Measurements from ENCODE around the gene DNAJB8.

DNAJB8 gene

DNA sequence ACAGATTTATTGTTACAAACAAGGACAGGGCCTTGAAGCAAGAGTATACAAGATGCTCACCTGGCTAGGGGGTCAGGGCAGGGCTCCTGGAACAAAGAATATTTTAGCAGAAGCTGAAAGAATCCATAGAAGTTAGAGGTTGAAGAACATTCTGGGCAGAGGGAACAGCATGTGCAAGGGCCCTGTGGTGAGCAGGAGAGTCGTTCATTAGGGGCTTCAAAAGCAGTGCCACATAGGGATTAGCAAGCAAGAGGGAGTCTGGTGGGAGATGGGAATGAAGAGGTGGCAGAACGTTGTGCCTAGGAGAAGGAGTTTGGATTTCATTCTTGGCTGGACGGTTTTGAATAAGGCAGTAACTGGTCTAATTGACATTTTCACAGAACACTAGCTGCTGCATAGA, 22.9 kb downstream of the DNAJB8 start:
- no peak for DNase-seq (ENCODE audit: low spot score)

DNA sequence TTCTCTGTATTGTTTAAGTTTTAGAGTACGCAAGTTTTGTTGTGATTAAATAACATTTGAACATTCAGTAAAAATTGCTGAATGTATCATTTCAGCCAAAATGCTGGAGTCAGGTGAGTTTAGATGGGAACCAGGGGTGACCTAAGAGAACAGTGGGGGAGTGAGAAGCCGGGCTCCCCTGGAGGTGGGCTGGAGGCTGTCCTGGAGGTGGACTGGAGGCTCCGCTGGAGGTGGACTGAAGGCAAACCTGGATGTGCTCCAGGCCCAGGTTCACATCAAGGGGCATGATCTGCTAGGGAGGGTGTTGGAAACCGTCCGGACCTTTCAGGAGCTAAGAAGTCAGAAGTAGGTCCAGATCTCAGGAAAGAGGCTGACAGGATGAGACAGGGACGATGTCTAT, 23.7 kb downstream of the DNAJB8 start:
- DNase-seq (ENCODE audit: low spot score), result no peak

DNA sequence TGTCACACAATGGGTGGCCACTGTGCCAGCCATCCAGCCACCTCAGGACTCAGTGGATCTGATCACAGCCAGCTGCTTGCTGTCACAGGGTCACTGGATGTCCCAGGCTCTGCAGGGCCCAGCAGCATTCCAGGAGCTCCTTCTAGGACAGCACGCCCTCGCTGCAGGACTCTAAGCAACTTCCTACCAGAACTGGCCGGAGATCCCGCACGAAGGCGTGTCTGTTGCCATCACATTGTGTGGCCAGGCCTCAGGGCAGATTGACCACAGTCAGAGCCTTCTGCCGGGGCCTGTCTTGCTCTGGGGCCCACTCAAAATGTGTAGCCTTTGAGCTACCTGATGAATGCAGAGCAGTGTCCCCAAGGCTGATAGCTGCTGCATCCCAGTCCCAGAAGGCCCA, 24.6 kb downstream of the DNAJB8 start:
- DNase-seq (ENCODE audit: low spot score), result no peak

DNA sequence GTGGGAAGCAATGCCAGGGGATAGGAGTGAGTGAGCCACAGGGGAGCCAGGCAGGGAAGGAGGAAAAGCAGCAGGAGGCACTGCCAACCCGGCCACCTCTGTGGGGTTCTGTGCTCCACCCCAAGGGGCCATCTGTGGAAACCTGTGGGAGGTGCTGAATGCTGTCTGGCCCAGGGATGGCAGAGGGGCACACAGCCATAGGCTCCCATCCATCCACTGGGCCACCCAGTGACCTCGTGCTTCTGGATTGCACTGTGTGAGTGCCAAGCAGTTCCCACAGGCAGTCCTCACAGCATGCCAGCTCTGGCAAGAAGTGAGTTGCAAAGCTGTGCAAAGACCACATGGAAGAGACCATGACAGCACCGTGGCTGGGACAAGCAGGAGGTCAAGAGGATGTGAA, 27.5 kb downstream of the DNAJB8 start:
- DNase-seq (ENCODE audit: low spot score), result no peak

DNA sequence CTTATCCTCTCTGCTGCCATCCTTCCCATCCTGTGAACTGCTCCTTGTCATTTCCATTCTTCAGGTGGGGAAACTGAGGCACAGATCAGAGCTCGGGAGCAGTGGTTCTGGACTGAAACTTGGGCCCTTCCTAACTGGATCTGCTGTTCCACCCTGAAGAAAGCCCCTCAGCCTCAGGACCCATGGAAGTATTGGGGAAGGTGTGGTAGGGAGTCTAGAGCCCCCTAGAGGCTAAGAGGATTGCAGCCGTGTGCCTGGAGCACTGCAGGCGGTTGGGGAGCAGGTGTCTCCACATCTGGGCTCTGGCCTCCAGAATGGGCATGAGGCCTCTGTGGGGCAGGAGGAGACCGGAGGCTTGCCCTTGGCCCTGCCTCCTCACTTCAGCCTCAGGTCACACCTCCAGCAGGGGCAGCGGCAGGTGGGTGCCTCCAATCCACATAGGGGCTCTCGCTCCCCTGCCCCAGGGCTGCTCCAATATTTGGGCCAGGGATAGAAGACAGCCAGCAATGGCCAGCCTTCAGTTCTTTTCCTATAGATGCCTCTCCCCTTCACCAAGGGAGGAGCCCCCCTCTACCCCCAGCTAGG, 28.1 kb downstream of the DNAJB8 start:
- no peak for DNase-seq (ENCODE audit: low spot score)

DNA sequence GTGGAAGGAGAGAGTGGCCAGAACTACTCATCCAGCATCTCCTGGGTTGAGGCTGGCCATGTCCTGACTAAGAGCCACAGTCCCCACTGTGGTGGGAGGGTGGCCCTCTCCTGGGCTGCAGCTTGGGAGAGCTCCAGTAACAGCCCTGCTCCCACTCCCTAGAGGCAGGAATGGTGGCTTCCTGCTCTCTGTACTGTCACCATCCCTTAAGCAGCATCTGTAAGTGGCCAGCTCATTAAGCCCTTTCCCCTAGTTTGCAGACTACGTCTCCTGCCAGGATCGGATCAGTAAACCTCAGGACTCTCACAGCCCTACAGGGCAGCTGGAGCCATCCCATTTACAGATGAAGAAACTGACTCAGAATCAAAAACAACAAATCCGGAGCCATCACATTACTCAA, 30.5 kb downstream of the DNAJB8 start:
- DNase-seq (ENCODE audit: low spot score), result no peak

DNA sequence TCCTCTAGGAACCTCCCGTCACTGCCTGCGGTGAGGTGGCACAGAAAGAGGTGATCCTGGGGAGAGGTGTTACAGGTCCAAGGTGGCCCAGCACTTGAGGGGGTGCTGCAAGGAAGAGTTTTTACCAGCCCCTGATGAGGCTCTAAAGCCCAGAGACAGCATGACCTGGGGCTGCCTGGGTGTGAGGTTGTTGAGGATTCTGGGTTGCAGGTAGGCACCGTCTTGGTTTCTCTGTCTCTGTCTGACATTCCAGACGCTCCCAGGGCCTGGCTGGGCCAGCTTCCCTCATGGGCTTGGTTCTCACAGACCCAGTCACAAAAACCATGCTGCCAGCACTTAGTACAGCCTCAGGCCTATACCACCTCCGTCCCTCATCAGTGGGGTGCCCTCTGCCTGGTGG, 31.1 kb downstream of the DNAJB8 start:
- no peak for DNase-seq (ENCODE audit: low spot score)

DNA sequence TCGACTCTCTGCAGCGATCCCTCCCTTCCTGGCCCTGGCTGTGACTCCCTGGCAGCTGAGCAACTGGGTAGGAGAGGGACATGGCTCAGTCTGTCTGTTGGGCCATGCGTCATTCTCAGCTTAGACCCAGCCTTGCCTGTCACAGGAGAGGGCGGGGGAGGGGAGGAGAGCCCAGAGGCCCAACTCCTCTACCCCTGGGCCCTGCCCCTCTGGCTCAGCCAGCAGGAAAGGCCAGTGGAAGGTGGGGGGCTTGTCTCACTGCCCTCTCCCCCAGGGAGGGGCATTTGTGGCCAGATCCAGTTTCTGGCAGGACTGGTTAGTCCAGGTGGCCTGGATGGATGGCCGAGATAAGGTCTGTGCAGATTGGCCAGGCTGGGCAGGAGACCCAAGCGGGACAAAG, 31.6 kb downstream of the DNAJB8 start:
- no peak for DNase-seq (ENCODE audit: low spot score)

DNA sequence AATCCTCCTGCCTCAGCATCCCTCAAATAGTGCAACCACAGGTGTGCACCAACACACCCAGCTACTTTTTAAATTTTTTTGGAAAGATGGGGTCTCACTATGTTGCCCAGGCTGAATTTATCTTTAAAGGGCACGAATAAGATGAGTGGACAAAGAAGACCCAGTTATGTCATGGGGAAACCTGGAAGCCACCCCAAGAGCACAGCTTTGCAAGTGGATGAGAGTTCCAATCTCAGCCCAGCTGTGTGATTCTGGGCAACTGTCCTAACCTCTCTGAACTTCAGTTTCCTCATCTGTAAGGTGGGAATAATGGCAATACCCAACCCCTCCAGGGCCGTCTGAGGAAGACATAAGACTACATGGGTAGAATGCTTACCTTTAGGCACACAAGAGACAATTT, 32.2 kb downstream of the DNAJB8 start:
- DNase-seq (ENCODE audit: low spot score), result no peak

DNA sequence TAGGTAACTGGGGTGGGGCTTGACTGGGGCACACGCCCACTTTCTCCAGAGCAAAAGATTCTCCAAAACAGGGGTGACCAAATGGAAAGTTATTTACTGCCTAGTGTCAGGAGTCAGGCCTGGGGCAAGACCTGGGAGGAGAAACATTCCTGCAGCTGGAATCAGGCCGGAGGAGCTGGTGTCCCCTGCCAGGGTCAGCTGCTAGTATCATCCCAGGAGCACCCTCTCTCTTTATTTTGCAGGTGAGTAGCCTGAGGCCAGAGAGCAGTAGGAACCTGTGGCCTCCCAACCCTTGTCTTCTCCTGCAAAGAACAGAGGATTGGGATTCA, 32.9 kb downstream of the DNAJB8 start:
- no peak for DNase-seq (ENCODE audit: low spot score)

DNA sequence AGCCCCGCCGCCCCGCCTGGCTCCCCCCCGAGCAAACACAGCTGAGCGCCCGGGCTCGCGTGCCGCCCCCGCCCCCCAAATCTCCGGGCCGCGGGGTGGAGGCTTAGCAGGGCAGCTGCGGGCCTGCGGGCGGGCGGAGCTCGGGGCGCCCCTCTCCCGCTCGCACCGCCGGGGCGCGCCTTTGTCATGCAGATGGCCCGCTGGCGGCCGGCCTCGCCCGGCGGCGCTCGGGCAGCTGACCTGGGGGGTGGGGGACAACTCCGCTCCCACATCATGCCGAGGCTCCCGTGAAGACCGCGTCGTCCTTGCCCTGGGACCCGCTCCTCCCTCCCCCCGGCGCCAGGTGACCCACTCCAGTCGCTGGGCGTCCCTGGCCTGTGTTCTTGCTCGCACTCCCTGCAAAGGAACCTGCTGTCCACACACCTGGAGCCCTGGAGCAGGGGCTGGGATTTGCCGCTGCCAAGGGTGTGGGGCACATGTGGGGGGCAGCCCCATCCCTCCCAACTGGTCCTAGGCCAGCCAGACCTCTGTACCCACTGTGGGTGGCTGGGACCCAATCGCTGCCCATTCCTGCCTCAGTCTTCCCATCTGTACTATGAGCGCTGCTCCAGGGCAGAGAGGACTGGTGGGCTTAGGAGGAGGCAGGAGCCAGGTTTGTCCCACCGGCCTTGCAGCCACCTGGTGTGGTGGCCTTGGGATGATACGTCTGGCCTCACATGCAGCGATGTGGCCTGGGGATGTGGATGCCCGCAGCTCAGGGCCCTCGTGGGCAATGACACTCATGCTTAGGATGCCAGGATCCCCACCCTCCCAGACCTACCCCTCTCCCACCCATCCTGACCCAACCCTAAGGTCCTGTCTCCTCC, 33.5 kb downstream of the DNAJB8 start:
- no peak for DNase-seq (ENCODE audit: low spot score)

DNA sequence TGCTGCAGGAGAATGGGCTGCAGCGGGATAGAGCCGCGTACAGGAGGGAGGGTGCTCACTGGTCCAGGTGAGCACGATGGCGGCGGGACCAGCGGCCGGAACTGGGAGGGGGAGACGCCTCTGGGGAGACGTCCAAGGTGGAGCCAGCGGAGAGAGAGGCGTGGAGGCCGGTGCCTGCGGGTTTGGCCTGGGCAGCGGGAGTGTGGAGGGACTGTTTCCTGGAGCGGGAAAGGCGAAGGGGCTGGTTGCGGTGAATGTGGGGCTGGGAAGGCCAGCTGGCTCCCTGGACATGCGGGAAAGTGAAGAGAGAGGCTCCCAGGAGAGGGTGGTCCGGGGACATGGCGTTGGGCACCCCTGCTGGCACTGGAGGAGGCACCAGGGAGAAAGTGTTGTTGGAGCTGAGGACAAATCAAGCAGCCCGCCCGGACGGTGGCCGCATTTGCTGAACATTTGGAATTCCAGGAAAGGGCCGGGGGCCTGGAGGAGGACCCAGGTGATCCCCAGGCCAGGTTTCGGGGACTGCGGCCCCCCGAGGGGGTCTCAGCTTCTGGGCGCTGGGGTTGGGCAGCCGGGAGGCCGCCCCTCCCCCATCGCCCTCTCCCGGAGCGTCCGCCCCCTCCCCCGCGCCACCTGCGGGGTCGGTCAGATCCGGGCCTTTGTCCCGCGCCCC, 34.3 kb downstream of the DNAJB8 start:
- DNase-seq (ENCODE audit: low spot score), result no peak

DNA sequence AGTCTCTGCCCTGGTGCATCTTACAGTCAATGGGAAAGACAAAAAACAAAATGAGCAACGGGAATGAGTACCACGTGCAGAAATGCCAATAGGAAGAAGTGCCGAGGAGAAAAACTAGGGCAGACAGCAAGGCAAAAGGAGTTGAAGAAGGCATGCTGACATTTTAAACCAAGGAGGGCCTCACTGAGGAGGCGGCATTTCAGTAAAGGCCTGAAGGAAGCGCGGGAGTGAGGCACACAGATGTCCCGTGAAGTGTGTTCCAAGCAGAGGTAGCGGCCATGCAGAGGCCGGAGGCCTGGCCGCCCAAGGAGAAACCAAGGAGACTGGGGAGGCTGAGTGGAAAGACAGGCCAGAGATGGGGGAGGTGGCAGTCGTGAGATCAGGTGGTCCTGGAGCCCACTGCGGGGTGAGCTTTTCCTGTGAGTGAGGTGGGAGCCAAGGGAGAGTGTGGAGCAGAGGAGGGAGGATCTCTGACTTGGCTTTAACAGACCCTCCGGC, 34.8 kb downstream of the DNAJB8 start:
- DNase-seq (ENCODE audit: low spot score), result no peak

DNA sequence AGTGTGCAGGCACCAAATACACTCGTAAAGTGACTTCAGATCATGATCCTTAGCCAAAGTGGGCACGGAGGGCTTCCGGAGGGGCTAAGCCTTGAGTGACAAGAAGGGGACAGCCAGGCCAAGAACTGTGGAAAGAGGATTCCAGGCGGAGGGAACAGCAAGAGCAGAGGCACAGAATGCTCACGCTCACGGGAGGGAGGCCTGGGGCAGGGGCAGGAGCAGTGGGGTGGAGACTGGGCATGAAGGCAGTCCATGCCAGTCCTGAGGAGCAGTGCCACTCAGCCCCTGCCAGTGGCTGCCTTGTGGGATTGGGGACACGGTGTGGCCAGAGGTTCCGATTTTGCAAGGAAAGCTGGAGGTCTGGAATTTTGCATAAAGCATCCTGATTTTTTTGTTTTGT, 36.0 kb downstream of the DNAJB8 start:
- DNase-seq (ENCODE audit: low spot score), result no peak

DNA sequence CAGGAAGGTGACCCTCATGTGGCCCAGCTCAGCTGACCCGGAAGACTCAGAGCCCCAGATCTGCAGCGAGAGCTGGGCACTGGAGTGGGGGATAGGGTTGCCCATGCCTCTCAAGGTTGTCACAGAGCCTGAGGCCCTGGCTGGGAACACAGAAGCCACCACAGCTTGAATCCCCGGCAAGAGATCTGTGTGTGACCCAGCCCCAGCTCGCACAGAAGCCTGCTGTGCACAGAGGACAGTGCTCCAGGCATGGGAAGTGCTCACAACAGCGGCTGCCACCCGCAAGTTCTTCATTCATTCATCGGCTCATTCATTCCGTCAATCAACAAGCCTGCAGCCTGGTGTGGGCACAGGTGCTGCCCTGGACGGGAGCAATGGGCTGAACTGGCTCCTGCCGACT, 36.4 kb downstream of the DNAJB8 start:
- no peak for DNase-seq (ENCODE audit: low spot score)

DNA sequence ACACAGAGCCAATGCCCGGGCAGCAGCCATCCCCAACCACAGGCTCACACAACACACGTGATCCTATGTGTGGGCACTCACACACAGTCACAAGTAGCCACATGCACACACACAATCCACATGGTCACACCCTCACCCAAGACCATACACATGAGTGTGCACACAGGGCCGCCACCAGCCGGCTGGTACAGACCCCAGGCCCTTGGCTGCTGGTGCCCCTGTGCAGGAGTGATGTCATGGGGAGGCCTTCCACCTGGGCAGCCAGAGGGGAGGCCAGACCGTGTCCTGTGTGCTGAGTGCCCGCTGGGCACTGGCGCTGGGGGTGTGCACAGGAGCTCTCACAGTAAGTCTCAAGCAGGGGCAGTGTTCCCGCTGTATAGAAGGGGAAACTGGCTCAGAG, 36.9 kb downstream of the DNAJB8 start:
- no peak for DNase-seq (ENCODE audit: low spot score)

DNA sequence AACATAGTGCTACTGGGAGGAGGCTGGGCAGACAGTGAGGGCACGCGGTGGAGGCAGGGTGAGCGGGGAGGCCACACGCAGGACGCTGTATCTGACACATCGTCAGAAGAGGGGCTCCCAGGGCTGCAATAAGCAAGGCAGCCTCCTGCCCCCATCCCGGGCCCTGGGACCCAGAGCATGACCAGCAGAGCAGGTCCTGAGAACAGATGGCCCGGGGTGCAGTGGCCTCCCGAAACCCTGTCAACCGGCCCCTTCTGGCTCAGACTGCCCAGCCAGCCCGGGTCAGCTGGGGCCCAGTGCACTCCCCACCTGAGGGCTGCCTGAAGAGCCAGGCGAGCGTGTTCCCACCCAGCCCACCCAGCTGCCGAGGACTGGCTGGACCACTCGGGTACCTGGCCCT, 37.4 kb downstream of the DNAJB8 start:
- no peak for DNase-seq (ENCODE audit: low spot score)

DNA sequence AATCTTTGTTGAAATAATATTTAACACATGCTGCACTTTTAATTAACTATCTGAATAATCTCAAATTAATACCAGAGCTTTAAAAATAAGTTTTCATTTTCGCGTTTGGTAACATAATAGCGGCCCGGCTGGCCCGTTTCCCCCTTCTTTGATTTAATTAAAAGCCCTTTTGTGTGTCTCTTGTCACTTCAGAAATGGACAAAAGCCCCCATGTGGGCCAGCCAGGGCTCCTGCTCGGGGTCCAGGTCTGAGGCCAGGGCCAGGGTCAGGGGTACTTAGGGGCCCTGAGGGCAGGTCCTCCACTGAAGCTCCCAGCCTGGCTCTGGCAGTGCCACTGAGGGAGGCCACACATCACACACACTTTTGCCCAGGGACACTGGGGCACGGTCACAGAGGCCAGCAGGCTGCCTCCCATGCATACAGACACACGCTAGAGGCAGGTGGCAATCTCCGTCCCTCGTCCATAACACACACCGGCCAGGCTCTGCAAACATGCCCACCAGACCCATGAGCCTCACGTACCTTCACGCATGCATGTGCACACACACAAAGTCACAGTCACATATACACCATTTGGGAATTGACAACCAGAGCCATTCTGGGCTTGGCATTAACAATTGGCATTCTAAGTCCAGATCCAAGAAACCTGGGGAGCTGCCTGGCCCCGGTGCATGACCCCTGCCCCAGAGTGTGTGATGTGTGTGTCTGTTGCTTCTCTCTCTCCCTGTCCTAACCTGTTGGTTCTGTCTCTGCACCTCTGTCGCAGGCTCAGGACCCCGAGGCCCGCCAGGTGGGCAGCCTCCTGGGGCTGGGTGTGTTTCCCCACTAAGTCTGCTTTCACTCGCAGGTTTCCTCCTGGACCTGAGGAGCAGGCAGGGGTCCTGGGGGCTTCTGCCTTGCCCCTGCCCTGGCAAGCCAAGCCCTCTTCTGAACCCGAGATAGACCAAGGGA, 38.5 kb downstream of the DNAJB8 start:
- no peak for DNase-seq (ENCODE audit: low spot score)

DNA sequence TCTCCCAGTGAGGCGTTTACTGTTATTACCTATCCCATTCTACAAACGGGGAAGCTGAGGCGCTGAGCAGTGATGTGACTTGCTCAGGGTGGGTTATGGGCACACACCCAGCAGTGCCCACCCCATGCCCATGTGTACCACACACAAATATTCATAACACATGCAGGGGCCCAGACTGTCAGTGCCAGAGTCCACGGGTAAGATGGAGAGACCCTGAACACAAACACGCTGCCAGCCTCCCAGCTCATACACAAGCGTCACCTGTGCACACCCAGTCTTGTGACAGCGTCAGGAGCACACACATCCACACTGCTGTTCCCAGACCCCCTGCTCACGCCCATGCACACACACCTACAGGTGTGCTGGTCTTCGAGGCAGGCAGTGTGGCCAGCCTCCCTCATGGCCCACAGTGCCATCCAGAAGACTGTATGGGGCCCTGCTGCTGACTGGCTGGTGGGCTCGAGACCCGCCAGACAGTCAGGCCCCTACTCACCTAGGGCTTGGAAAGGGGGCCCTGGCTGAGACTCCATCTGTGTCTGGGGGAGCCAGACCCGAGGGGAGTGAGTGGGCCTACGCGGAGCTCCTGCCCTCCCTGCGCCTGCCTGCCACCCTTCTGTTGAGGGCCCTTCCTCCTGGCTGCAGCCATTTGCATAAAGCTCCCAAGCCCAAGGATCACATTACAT, 39.4 kb downstream of the DNAJB8 start:
- no peak for DNase-seq (ENCODE audit: low spot score)

DNA sequence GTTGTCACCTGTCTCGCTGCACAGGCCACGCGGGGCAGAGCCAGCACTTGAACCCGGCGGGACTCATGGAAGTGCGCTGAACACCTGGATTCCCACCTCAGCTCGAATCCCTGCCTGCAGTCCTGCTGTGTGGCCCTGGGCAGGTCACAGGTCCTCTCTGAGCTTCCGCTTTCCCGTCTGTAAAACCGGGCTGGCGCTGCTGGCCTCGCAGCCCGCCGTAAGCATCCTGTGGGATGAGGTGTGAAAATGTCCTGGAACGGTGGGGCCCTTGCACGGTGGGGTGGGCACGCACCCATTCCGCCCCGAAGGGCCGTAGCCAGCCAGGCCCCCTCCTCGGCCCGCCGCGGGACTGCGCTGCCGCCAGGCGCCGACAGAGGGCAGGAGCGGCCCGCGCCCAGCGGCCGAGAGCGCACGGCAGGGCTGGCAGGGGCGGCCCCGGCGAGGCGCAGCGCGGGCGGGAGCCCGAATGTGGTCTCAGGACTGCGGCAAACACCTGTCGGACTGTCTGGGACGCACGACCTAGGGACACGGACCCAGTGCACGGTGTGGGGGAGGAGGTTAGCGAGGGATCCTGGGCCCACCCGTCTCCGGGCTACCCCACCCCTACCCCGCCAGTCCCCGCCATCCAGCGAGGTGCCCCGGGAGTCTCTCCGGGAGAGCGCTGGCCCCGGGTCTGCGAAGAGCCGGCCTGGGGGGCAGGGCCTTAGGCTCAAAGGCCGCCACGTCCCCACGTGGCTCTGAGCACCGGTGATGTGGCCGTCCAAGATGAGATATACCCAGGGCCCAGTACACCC, 40.4 kb downstream of the DNAJB8 start:
- peak; percentile 44 for DNase-seq (ENCODE audit: low spot score)

DNA sequence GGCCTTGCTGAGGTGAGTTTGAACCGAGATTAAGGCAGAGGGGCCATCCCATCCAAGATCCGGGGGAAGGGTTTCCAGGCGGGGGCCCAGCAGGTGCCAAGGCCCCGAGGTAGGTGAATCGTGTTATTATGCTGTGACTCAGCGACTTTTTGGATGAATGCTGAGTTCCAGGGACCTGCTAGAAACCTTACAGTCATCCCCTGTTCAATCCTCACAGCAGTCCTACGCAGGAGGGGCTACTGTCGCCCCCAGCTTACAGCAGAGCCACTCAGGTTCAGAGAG, 40.9 kb downstream of the DNAJB8 start:
- DNase-seq (ENCODE audit: low spot score), result no peak

All from activated CD4-positive, alpha-beta T cell treated with anti-CD3 and anti-CD28 coated beads, Interleukin-2, Interleukin-4, amounts not matched to agents 100 ng/mL and 50 ng/mL, durations not matched to agents 16 hours and 8 hours (primary cell).